Hematopoietic multipotent progenitor cell treated with erythropoietin and hydrocortisone succinate and interleukin-3 and kit ligand, for 8 days (in vitro differentiated cells): ENCODE results near the gene CLMP.

Experiments used
- DNase-seq: peaks from one replicate; pipeline ENCODE4 v3.0.0-alpha.2; 2015

Gene CLMP

DNA sequence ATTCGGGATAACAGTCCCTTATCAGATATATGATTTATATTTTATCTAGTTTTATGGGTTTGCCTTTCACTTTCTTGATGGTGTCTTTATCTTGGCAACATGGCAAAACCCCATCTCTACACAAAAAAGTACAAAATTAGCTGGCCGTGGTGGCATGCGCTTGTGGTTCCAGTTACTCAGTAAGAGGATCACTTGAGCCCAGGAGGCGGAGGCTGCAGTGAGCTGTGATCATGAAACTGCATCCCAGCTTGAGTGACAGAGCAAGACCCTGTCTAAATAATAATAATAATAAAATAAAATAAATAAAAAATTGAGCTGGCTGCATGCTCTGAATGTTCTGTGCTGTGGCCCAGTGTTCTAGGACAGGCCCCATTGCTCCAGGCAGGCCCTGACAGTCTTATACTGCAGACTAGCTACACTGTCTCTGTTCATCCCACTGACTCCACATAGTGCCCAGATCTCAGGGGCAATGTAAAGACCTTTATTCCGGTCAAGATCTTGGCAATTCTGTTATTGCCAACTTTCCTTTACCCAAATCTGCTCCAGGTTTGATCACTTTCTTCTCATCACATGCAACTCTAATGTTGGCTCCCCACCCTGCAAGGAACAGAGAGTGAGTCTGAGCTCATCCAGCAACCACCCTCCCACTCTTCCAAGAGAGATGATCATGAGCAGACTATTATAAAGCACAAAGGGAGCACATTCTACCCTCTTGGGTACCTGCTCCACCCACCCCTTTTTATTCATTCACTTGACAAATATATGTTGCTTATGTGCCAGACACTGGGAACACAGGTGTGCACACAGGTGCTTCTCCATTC lies 141.9 kb downstream of the CLMP start:
- DNase-seq, result peak; percentile 35

DNA sequence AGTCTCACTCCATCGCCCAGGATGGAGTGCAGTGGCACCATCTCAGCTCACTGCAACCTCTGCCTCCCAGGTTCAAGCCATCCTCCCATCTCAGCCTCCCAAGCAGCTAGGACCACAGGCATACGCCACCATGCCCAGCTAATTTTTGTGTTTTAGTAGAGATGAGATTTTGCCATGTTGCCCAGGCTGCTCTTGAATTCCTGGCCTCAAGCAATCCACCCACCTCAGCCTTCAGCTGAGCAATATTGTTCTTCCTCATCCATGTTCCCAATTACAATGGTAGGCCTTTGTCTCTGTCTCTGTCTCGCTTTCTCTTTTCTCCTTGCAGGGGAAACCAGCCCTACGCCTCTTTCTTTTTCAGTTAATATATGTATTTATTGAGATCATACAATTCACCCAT lies 143.4 kb downstream of the CLMP start:
- no peak for DNase-seq

DNA sequence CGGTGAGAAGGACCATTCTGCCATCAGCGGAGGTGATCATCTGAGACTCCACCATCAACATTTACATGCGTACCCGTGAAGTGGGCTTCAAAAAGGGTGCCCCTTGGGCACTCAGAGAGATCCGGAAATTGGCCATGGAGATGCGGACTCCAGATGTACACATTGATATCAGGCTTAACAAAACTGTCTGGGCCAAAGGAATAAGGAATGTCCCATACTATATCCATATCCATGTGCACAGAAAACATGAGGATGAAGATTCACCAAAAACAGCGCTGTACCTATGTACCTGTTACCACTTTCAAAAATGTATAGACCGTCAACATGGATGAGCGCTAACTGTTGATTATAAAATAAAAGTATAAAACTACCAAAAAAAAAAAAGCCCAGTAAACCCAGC lies 143.9 kb downstream of the CLMP start:
- no peak for DNase-seq

DNA sequence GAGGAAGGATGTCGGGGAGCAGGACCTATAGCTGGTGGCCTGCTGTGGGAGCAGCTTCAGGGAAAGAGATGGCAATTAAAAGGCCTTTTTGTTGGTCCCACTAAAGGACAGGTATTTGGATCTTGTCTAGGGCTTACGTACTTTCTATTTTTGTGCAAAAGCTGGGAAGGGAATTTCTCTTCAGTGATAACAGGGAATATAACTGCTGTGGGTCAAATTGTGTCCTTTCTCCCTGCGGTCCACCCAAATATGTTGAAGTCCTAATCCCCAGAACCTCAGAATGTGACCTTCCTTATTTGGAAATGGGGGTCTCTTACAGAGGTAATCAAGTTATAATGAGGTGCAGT lies 147.1 kb downstream of the CLMP start:
- DNase-seq, result no peak

DNA sequence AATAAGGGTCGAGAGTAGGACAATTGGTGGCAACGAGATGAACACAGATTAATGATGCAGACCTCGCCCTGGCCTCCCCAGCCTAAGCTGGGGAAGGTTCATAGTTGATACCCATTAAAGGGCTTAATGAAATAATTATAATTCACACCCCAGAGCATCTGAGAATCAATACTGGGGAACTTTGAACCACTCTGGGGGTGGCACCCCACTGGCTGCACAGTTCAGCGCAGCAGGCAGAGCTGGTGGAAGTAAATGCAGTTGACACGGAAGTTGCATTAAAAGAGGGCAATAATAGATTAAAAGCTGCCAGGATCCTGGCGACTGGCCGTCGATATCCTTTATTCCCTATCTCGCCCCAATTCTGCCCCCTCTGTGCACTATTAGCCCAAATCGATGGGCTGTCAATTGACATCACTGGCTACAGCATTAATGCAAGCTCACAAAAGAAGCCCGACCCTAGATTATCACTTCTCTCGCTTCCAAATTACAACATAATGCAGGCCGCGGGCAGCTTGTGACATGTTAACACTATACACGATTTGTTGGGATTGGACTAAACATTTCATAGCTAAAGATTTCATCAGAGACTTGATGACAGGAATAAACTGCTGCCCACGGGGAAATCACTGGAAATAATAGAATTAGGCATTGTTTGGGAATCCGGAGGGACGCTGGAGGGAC lies 147.6 kb downstream of the CLMP start:
- DNase-seq, result no peak

DNA sequence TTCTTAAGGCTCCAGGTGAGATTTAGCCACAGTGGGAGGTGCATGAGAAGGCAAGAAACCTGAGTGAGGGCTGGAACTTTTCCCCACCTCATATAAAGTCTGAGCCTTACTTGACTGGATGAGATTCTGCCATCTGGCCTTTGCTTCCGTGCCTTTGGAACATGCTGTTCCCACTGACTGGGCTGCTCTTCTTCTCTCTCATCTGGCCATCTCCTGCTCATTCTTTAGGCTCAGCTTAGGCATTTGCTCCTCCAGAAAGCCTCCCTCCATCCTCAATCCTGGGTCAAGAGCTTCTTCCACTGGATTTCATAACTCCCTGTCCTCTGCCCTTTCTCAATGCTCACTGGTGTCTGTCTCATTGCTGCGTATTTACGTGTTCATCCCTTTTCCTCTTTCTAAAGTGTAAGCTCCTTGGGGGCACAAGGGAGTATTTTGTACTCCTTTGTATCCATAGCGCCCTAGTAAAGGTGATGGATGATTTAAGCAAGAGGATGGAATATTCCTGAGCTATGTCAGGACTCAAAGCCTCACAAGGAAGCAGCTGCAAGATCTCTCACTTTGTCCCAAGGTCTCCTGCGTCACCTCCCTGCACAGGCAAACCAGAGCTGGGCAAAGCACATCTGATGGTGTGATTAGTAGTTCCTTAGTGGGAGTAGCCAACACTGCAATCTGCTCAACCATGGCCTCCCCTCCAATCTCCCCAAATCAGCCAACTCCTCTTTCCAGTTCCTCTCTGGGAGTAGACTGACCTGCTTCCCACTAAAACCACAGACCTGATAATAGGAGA lies 148.4 kb downstream of the CLMP start:
- DNase-seq, result no peak

DNA sequence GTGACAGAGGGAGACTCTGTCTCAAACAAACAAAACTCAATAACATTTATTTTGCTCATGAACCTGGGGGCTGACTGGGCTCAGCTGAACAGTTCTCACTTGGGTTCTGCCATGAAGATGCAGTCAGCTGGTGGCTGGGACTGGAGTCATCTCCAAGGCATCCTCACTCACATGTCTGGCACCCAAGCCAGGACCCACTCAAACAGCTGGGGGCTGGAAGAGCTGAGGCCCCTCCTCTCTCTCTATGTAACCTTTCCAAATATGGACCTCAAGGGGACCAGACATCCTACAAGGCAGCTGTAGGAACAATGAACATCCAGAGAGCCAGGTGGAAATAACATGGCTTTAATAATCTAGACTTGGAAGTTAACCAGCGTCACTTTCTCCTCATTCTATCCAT lies 149.9 kb downstream of the CLMP start:
- DNase-seq, result no peak

DNA sequence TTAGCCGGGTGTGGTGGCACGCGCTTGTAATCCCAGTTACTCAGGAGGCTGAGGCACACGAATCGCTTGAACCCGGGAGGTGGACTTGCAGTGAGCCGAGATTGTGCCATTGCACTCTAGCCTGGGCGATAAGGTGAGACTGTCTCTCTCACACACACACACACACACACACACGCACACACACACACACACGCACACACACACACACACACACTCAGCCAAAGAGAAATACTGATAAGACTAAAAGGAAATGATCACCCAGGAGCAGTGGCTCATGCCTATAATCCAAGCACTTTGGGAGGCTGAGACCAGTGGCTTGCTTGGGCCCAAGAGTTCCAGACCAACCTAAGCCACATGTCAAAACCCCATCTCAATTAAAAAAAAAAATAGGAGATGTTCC lies 153.9 kb downstream of the CLMP start:
- DNase-seq, result no peak

DNA sequence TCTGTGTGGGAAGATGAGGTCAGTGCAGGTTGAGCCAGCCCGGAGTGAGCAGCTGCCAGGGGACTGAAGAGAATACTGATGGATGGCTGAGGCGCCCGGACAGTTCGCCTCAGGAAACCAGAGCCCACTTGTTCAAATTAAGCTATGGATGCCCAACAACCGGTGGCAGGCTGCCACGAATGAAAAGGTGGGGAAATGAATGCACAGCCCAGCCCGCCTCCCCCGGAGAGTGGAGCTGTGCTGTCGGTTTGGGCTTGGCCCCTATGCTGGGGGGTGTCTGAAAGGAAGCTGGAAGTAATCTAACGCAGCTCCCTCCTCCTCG lies 155.0 kb downstream of the CLMP start:
- no peak for DNase-seq

DNA sequence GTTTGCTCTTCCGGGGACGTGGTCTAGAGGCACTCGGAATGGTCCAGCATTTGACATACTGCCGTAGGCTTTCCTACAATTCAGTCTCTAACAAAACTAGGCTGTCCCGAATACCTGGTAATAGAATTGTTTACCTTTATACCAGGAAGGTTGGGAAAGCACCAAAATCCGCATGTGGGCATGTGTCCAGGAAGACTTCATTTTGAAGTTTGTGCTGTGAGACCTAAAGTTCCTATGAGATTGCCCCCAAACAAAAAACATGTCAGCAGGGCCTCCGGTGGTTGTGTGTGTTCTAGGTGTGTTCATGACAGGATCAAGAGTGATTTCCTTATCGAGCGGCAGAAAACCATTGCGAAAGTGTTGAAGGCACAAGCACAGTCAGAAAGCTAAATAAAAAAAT lies 159.2 kb downstream of the CLMP start:
- no peak for DNase-seq

DNA sequence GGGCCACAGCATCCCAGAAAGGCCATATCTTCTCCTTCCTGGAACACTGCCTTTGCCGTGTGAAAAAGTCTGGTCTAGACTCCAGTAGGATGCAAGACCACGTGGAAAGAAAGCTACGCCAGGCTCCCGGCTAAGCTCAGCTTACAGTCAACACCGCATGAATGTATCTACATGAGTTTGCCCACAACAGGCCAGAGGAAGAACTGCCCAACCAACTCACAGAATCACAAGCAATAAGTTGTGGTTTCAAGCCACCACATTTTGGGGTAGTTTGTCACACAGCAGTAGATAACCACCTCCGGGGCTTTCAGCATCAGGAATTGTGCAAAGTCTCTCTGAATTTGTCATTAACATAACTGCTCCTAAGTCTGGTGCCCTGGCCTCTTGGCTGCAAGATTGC lies 160.5 kb downstream of the CLMP start:
- peak; percentile 28 for DNase-seq

DNA sequence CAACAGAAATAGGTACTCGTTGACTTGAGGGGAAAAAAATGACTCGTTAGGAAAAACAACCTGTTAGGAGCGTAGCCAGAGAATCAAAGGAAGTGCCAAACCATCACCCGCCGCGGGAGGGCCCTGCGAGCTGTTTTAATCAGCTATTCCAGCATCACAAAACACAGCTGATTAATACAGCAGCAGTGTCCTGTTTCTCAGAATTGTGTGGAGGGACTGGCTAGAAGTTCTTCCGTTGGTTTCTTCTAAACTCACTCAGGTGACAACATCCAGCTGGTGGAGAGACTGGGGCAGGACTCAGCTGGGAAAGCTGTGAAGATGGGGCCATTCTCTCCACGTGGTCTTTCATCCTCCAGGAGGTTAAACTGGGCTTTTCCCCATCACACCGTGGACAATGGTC lies 161.2 kb downstream of the CLMP start:
- DNase-seq, result no peak

DNA sequence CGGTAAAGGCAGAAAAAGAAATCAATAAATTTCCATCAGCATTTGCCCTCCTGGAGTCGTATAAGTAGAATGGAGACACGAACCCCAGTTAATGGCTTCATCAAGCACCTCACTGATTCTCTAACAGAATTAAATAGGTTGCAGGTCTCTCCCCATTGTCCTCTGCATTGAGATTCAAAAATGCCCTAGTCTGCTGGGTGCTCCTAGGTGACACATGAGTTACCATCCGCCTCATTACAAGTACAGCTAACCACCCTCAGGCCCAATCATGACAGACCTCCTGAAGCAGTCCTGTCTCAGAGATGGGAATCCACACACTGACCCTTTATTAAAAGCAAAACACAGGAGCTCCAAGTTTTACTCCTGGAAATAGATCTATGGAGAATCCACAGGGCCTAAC lies 164.5 kb downstream of the CLMP start:
- no peak for DNase-seq

DNA sequence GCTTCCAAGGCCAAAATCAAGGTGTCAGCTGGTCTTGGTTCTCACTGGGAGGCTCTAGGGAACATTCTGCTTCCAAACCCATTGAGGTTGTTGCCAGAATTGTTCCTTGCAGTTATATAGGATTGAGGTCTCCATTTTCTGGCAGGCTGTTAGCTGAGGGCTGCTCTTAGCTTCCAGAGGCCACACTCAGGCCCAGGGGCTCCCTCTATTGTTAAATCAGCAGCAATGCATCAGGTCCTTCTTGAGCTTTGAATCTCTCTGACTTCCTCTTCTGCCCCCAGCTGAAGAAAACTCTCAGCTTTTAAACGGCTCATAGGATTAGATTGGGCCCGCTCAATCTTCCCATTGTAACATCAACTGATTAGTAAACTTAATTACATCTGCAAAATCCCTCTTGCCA lies 174.1 kb downstream of the CLMP start:
- DNase-seq, result peak; percentile 43
